Measurements from ENCODE around the gene RNF207. TPM values are rescaled to one million over a fixed set of nuclear protein-coding genes. Genes with fewer than 3 reads are reported as not detected.

The RNF207 gene
- total RNA-seq, 1 donor from 2014 or later: 17.7 TPM

GRCh38 chr1:6265151-6265550 lies 59.2 kb downstream of the RNF207 start:
- DNase-seq (ENCODE audit: low spot score): no peak
- ATAC-seq: no peak

- ATAC-seq (no peak), DNase-seq (ENCODE audit: low spot score) (no peak)
Observed at GRCh38 chr1:6266641-6267040, 60.7 kb downstream of the RNF207 start.

GRCh38 chr1:6267686-6268322 lies 61.9 kb downstream of the RNF207 start:
- ATAC-seq (no peak), DNase-seq (ENCODE audit: low spot score) (no peak)

GRCh38 chr1:6268415-6268814 lies 62.5 kb downstream of the RNF207 start:
- ATAC-seq (no peak), DNase-seq (ENCODE audit: low spot score) (no peak)

- no peak for ATAC-seq
- no peak for DNase-seq (ENCODE audit: low spot score)
Observed at GRCh38 chr1:6269296-6269695, 63.4 kb downstream of the RNF207 start.

GRCh38 chr1:6269720-6270400 lies 63.9 kb downstream of the RNF207 start:
- no peak for DNase-seq (ENCODE audit: low spot score)
- no peak for ATAC-seq

GRCh38 chr1:6270401-6270800 lies 64.5 kb downstream of the RNF207 start:
- DNase-seq (ENCODE audit: low spot score) (no peak), ATAC-seq (no peak)

Other genes starting within 250 kb of the RNF207 start
- 4.5 TPM for gene NPHP4, start 213.7 kb upstream of the RNF207 start, total RNA-seq
- gene KCNAB2, start 160.2 kb upstream of the RNF207 start, total RNA-seq: 6.9 TPM
- gene CHD5, start 25.8 kb upstream of the RNF207 start, total RNA-seq: 0.08 TPM
- 109 TPM for gene RPL22, start 6.5 kb upstream of the RNF207 start, total RNA-seq
- gene ICMT, start 29.8 kb downstream of the RNF207 start, total RNA-seq: 25.9 TPM
- not detected for gene HES3, start 38.1 kb downstream of the RNF207 start, total RNA-seq
- gene GPR153, start 55.0 kb downstream of the RNF207 start, total RNA-seq: 40.0 TPM
- 13.2 TPM for gene ACOT7, start 187.6 kb downstream of the RNF207 start, total RNA-seq
- 0.13 TPM for gene HES2, start 213.8 kb downstream of the RNF207 start, total RNA-seq
- gene ESPN, start 218.7 kb downstream of the RNF207 start, total RNA-seq: 172 TPM

Data from left lobe of liver (tissue), 2 donors.